OCI-LY7 (cell line): ENCODE results near the gene IFNGR1. TPM values are rescaled to one million over a fixed set of nuclear protein-coding genes. Genes with fewer than 3 reads are reported as not detected.

ENCODE experiments used
- BruUV-seq: library from RNA; stranded (reverse); fragments of 400-500 nt; replicated peaks from 2 replicates; lab custom pipeline; 2021; lab: Mats Ljungman, UMichigan
- CTCF ChIA-PET: fragments of 300-600 bp; sonication (Branson Sonifier 250); formaldehyde crosslinking; loops from one replicate; lab custom pipeline; 2022; ENCODE audit warnings: antibody characterized with exemption; ENCODE audit not compliant: unreplicated experiment; lab: Charles Lee
- POLR2A ChIA-PET: fragments of 300-600 bp; sonication (Branson Sonifier 250); formaldehyde crosslinking; loops from one replicate; lab custom pipeline; 2022; ENCODE audit warnings: antibody characterized with exemption; lab: Charles Lee
- DNase-seq: peaks from one replicate; pipeline ENCODE4 v3.0.0-alpha.2; 2015; ENCODE audit warnings: low spot score
- H2AFZ ChIP-seq: fragments of 200-600 bp; sonication (generic), shearing (Covaris generic); 2 replicates; pipeline ENCODE4 v1.6.1; 2014; ENCODE audit warnings: mild to moderate bottlenecking, antibody characterized with exemption, low read length, moderate library complexity
- H3K27ac ChIP-seq: fragments of 200-600 bp; sonication (generic); 2 replicates; pipeline ENCODE4 v1.5.1; 2014; ENCODE audit warnings: mixed run types, low read depth, mild to moderate bottlenecking, moderate library complexity, low read length, inconsistent platforms; ENCODE audit not compliant: poor library complexity, severe bottlenecking
- H3K36me3 ChIP-seq: fragments of 200-600 bp; sonication (generic); 2 replicates; pipeline ENCODE4 v1.6.1; 2014; ENCODE audit warnings: mild to moderate bottlenecking, antibody characterized with exemption, low read length, moderate library complexity, mixed read lengths; ENCODE audit not compliant: insufficient read depth
- H3K4me1 ChIP-seq: fragments of 200-600 bp; sonication (generic); 2 replicates; pipeline ENCODE4 v1.5.1; 2014; ENCODE audit warnings: mild to moderate bottlenecking, low read length; ENCODE audit not compliant: insufficient read depth, poor library complexity, severe bottlenecking
- H3K4me2 ChIP-seq: fragments of 200-600 bp; sonication (generic); 2 replicates; pipeline ENCODE4 v1.6.1; 2014; ENCODE audit warnings: mild to moderate bottlenecking, low read length
- H3K4me3 ChIP-seq: fragments of 200-600 bp; sonication (generic); 2 replicates; pipeline ENCODE4 v1.5.1; 2014; ENCODE audit warnings: mild to moderate bottlenecking, low read depth, low read length; ENCODE audit not compliant: poor library complexity, severe bottlenecking
- H3K79me2 ChIP-seq: fragments of 200-600 bp; sonication (generic); 2 replicates; pipeline ENCODE4 v1.6.1; 2016; ENCODE audit warnings: low read depth, mild to moderate bottlenecking, low read length, moderate library complexity, mixed read lengths; ENCODE audit not compliant: insufficient read depth
- H3K9me2 ChIP-seq: fragments of 200-600 bp; sonication (generic); 2 replicates; pipeline ENCODE4 v1.6.1; 2016; ENCODE audit warnings: mild to moderate bottlenecking, low read length, mixed read lengths; ENCODE audit not compliant: insufficient read depth
- H3K9me3 ChIP-seq: fragments of 200-600 bp; sonication (generic); 2 replicates; pipeline ENCODE4 v1.6.1; 2014; ENCODE audit warnings: mild to moderate bottlenecking, mixed run types, low read length, mixed read lengths
- H4K20me1 ChIP-seq: fragments of 200-600 bp; sonication (generic); 2 replicates; pipeline ENCODE4 v1.6.1; 2014; ENCODE audit warnings: mild to moderate bottlenecking, antibody characterized with exemption, low read length, moderate library complexity, mixed read lengths; ENCODE audit not compliant: insufficient read depth
- EZH2phosphoT487 ChIP-seq: fragments of 200-600 bp; sonication (generic); IDR thresholded peaks from 2 replicates; pipeline ENCODE4 v1.6.1; 2018; ENCODE audit warnings: low read depth, borderline replicate concordance, mild to moderate bottlenecking, mixed run types, antibody characterized with exemption, low read length, moderate library complexity, mixed read lengths
- intact Hi-C: fragments of 100-400 bp; cut with micrococcal nuclease; formaldehyde crosslinking; loops from one replicate; pipeline ENCODE4 v1.10.0; 2022; ENCODE audit not compliant: unreplicated experiment
- total RNA-seq, 2 experiments: library from RNA; depleted of rRNA in 1 of 2; stranded (reverse); fragments of >200 nt in 1 of 2; shearing (Covaris generic) in 1 of 2; gene quantifications; 2 replicates each; pipeline ENCODE4 v1.2.3, GENCODE V29; 2014 to 2022
- TF ChIP-seq, protein P1 (sequence below): fragments of 200-600 bp; sonication (generic); conservative IDR thresholded peaks from 2 replicates; pipeline ENCODE4 v1.5.1; 2014; ENCODE audit warnings: mild to moderate bottlenecking, antibody characterized with exemption, low read length, moderate library complexity, mixed read lengths

Gene IFNGR1
- total RNA-seq, 2 experiments from 2014 or later, result 23.2 to 23.6 TPM

DNA sequence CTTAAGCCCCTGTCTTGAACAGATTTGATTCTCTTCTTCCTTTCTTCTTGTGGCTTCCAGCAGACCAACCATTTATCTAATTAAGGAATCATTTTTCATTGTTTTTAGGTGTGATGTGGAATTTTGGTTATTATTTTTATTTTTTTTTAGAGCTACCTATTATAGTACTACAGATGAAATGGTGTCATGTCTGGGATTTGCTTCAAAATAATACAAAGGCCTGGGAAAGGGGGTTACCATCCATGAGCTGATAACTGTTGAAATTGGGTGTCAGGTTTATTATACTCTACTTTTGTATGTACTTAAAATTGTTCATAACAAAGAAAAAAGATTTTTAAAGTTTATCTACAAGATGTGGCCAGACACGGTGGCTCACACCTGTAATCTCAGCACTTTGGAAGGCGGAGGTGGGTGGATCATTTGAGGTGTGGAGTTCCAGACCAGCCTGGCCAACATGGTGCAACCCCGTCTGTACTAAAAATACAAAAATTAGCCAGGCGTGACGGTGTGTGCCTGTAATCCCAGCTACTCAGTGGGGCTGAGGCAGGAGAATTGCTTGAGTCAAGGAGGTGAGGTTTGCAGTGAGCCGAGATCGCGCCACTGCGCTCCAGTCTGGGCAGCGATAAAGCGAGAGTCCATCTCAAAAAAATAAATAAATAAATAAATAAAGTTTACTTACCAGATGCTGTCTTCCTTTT, 46.3 kb downstream of the IFNGR1 start:
- 0 out of 2 replicates have a peak, but pooled peaks cover 3% of the 10 kb centered on the region for H3K9me3 ChIP-seq
- H3K36me3 ChIP-seq, result no peaks in the 10 kb centered on the region
- H3K4me2 ChIP-seq, result no peak overlapping the region
- no peaks in the 10 kb centered on the region for H3K4me1 ChIP-seq
- no peak overlapping the region for H2AFZ ChIP-seq
- H4K20me1 ChIP-seq, result no peaks in the 10 kb centered on the region
- H3K27ac ChIP-seq, result no peak overlapping the region
- CTCF ChIA-PET, result no interaction called here
- H3K79me2 ChIP-seq, result no peaks in the 10 kb centered on the region
- H3K9me2 ChIP-seq, result no peaks in the 10 kb centered on the region
- POLR2A ChIA-PET, result interaction anchor here (0.9 to 1.3 kb wide), 2 partner anchors 9 to 72 kb away, joined by 3 to 4 read pairs; no protein-coding TSS in a partner anchor
- no peak for DNase-seq
- BruUV-seq, result no TSS peak
- no peak overlapping the region for H3K4me3 ChIP-seq
- TF ChIP-seq EZH2phosphoT487, result no peak
- TF ChIP-seq, protein P1, sequence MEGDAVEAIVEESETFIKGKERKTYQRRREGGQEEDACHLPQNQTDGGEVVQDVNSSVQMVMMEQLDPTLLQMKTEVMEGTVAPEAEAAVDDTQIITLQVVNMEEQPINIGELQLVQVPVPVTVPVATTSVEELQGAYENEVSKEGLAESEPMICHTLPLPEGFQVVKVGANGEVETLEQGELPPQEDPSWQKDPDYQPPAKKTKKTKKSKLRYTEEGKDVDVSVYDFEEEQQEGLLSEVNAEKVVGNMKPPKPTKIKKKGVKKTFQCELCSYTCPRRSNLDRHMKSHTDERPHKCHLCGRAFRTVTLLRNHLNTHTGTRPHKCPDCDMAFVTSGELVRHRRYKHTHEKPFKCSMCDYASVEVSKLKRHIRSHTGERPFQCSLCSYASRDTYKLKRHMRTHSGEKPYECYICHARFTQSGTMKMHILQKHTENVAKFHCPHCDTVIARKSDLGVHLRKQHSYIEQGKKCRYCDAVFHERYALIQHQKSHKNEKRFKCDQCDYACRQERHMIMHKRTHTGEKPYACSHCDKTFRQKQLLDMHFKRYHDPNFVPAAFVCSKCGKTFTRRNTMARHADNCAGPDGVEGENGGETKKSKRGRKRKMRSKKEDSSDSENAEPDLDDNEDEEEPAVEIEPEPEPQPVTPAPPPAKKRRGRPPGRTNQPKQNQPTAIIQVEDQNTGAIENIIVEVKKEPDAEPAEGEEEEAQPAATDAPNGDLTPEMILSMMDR, result no peak
- intact Hi-C loops, result no loop called here

DNA sequence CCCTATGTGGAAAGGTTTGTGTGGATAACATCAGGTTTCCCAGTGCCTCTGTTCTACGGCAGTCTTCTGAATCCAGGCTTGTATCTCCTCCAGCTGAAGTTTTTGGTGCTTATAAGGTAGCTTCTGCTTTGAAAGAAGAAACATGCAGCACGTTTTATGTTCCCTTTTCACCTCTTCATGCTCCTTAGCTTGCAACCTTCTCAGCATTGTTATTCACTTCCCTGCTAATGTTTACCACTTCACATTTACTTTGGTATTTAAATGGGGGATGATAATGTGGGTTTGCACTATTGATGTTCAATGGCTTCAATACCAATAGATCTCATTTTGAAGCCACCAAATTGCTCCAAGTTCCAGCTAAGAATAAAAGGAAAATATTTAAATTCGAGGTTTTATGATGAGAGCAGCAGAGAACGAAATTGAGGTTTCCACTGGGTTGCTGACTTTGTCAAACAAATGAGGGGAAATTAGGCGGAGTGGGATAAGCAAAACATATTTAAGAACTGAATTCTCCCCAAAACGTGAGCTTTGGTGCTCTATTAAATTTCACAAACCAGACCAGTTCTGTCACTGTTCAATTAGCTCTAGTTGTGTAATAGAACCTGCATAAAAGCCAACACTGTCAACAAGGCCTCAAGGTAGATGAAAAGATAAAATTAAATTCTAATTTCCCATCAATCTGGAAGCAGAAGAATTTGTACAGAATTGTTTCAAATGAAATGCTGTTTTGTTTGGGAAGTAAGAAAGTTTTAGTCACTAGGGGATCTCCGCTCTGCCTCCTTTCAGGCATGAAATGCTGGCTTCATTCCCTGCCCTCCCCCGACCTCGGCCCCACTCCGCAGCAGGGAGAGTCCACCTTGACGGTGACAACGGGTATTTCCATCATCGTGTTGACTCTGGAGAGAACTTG, 47.1 kb downstream of the IFNGR1 start:
- Histone ChIP-seq H3K4me2 (no peak overlapping the region), H3K36me3 (no peaks in the 10 kb centered on the region), H3K9me2 (no peaks in the 10 kb centered on the region), H3K79me2 (no peaks in the 10 kb centered on the region), H3K4me3 (no peak overlapping the region), H3K9me3 (no peaks in the 10 kb centered on the region), H2AFZ (no peak overlapping the region), H4K20me1 (no peaks in the 10 kb centered on the region), H3K4me1 (no peaks in the 10 kb centered on the region), H3K27ac (no peak overlapping the region)
- ChIA-PET POLR2A (interaction anchor here (0.9 to 1.4 kb wide), 3 partner anchors 10 to 78 kb away, joined by 3 to 4 read pairs (median 3); no protein-coding TSS in a partner anchor), CTCF (interaction anchor here (1.0 to 1.2 kb wide), 2 partner anchors 10 to 78 kb away, joined by 3 read pairs; no protein-coding TSS in a partner anchor)
- BruUV-seq, result no TSS peak
- DNase-seq, result no peak
- intact Hi-C loops, result no loop called here
- TF ChIP-seq, protein P1, result no peak
- no peak for TF ChIP-seq EZH2phosphoT487
